Pons (tissue), 1 donor: ENCODE measurements around the gene CCL7.

Experiments
- DNase-seq: peaks from one replicate; pipeline ENCODE4 v3.0.0-alpha.2; 2016; ENCODE audit warnings: low spot score

The CCL7 gene

DNA sequence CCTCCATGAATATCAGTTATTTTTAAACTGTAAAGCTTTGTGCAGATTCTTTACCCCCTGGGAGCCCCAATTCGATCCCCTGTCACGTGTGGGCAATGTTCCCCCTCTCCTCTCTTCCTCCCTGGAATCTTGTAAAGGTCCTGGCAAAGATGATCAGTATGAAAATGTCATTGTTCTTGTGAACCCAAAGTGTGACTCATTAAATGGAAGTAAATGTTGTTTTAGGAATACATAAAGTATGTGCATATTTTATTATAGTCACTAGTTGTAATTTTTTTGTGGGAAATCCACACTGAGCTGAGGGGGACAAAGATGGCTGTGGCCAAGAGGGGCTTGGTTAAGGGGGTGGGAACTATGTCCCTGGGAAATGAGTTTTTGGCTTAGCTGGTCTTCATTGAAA, 17.9 kb downstream of the CCL7 start:
- DNase-seq: no peak

GRCh38 chr17:34290586-34290985, 20.6 kb downstream of the CCL7 start:
- DNase-seq: no peak

- no peak for DNase-seq
Measured at GRCh38 chr17:34291721-34292348, 21.8 kb downstream of the CCL7 start.

GRCh38 chr17:34299027-34299426, 29.0 kb downstream of the CCL7 start:
- DNase-seq: no peak

DNA sequence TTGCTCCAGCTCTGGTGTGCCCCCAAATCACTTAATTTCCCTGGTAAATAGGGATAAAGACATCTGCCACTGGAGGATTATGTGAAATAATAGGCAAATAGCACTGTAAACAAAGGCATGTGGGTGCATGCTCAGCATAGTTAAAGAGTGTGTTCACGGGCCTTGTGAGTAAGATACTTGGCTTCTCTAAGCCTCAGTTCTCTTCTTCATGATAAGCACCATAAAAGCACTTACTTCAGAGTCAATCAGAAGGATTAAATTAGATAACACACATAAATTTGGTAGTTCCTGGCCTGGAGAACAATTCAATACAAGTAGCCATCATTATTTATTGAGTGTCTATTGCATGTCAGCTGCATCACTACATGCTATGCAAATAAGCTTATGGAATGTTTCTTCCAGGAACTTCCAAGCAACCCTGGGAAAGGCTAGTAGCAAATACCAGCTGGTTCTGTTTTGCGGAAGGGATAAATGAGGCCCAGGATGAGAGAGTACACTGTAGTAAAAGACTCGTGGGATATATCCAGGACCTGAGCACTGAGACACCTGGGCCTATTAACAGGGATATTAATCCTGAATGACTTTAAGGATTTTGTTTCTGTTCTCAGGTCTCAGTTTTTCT, 30.0 kb downstream of the CCL7 start:
- DNase-seq: no peak

DNA sequence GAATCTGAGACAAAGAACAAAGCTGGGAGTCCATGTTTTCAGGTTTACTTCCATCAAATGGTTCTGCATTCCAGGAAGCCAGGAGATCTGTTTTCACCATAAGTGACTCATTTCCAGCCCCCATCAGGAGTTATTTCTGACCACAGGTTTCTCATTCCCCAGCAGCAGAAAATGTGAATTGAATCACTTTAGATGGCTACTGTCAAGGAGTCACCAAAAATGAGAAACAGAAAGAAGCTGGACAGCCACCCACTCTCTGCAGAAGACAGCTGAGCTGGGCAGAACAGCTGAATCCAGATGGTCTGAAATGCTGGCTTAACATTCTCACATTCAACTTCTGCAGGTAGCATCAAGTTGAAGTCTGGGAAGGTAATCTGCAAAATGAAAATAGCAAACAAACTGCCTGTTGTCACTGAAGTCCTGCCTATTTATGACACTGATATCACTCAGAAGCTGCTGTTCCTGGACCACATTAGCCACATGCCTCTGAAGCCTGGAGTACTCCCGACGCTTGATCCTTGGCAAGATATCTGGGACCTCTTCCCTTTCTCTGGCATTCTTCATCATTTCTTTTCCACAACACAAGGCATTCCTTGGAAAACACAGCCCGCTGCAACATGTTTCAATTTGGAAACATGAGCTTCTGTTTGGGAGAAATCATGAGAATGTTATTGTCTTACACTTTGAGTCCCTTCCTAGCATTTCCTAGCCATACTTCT, 30.8 kb downstream of the CCL7 start:
- no peak for DNase-seq

DNA sequence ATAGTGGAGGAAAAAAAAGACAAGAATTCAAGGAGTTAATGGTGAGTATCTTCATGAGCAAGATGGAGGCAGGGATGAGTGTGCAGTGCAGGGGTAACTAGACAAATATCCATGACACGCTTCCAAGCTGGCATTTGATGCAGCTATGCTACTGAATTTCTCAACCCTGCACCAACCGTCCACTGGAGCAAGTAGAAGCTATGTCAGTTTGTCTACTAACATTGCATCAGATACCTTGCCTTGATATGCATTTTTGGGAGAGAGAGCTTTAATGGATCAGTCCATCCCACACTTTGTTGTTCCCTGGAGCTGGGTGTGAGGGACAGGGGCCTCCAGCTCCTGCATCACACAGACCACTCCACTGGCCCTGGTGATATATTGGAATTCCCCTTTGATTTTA, 32.0 kb downstream of the CCL7 start:
- DNase-seq: no peak

DNA sequence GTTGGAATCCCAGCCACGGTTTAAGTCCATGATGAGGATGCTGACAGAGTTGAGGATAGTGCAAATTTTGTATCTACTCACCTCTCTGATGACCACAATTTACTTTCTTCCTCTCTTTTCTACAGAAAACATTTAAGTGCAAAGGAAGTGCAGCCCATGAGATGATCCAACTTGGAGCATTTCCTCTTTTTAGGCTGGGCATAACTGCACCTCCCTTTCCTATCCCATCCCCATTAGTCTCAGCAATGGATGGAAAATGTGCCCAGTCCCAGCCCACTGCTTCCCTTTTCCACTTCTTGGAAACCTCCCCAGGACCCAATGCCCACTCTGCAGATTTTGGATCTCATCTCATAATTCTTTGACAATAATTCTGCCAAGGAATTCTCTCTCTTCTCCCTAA, 32.6 kb downstream of the CCL7 start:
- no peak for DNase-seq

DNA sequence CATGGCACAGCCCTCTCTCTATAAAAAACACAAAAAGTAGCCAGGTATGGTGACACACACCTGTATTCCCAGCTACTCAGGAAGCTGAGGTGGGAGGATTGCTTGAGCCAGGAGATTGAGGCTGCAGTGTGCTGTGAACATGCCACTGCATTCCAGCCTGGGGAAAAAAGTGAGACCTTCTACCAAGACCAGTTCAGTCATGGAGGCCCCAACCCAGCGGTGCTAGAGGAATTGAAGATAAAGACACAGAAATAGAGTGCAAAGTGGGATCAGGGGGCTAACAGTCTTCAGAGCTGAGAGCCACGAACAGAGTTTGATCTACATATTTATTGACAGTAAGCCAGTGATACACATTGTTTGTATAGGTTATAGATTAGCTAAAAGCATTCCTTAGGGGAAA, 33.6 kb downstream of the CCL7 start:
- DNase-seq: no peak

DNA sequence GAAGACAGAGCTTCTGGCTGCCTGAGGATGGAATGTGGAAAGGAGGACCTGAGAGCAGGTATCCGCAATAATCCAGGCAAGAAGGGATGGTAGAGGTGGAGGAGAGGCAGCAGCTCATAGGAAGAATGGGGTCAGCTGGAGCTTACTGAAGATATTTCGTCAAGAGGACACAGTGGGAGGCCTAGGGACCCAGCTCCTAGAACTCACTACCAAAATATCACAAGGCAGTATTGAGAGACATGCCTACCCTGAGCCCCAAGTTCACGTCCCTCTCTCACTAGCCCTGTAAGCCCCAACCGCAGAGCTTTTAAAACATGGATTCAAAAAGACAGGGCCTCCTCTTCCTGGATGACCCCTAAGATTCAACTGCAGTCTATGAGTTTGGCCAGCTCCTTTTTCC, 35.0 kb downstream of the CCL7 start:
- DNase-seq: no peak

DNA sequence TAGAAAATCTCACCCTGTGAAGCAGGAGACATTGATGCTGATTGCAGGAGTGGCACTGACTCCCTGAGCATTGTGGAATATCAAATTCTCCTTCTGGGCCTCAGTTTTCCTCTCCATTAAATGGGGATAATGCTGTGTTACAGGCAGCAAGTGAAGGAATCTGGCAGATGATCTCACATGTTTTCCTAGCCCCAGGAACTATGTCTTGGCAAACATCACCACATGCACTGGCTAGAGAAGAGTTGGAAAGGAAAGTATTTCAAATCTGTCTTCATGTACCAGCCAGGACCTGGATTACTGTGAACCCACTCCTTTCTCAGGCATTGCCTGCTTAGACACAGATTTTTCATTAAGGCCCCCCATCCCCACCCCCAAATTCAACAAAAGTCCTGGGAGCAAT, 35.6 kb downstream of the CCL7 start:
- no peak for DNase-seq

DNA sequence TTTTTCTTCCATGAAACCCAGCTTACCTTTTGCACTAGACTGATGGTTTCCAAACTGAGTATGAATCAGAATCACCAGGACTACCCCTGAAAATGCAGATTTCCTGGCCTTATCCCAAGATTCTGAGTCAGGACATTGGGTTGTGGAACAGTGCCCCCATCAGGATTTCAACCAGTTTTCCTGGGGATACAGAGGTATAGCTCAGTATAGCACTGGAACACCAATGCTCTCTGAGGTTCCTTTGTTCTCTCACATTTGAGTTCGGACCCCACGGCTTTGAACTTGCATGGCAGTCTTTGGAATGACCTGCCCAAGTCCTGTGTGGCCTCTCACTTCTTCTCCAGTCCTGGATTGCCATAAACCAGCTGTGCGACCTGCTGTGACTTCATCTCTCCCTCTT, 36.4 kb downstream of the CCL7 start:
- peak; percentile 44 for DNase-seq

DNA sequence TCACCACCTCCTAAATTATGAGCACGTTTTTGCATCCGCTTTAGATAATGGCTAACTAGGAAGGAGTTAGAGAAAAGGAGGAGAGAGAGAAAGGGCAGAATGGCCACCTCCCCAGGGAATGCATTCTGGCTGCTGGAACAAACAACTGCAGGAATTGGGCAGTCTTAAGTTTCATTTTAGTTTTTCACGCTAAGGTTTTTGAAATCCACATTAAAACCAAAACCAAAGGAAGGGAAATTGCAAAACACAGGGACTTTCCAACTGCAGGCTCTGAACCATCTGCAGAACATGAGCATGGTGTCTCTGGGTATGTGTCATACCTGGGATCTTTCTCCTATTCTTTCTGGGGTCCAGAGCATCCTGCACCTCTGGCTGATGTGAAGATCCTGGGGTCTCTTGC, 37.1 kb downstream of the CCL7 start:
- no peak for DNase-seq

- DNase-seq: no peak
Measured at GRCh38 chr17:34308371-34308770, 38.4 kb downstream of the CCL7 start.

- no peak for DNase-seq
Measured at GRCh38 chr17:34311291-34311690, 41.3 kb downstream of the CCL7 start.

DNA sequence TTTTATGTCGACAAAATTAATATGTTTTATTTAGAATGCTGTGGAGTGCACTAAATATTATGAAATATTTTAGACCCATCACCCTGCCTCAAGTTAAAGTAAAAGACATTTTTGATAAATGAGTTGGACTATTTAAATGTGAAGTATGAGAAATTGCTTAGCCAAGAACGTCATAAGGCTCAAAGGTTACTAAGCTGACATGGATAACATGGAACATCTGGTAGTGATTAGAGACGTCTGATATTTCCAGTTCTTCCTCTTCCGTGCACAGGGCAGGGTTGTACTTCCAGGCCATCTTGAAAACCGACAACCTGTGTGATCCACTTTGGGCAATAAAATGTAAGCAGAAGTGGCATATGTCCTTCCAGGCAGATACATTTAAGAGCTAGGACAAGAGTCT, 42.1 kb downstream of the CCL7 start:
- DNase-seq: no peak

- DNase-seq: no peak
Measured at GRCh38 chr17:34313164-34313563, 43.1 kb downstream of the CCL7 start.

GRCh38 chr17:34314279-34314678, 44.3 kb downstream of the CCL7 start:
- DNase-seq: peak; percentile 18

GRCh38 chr17:34318474-34318873, 48.5 kb downstream of the CCL7 start:
- DNase-seq: no peak

- DNase-seq: peak; percentile 39
Measured at GRCh38 chr17:34319039-34319483, 49.0 kb downstream of the CCL7 start, which contains the start of gene CCL8. Gene CCL8 (plus strand): TSS chr17:34319435. CDS start chr17:34319502, 67 bp downstream.
